ENCODE measurements around the gene EFHC2.
"Not testable (repeated sequence)": the region's sequence is repeated elsewhere in the genome, so short reads cannot be mapped to it uniquely, and the experiment has no call there.

EFHC2 gene

GRCh38 chrX:44291468-44292092 is 51.9 kb downstream of the EFHC2 start:
- DNase-seq: no peak

GRCh38 chrX:44290718-44291117 is 52.8 kb downstream of the EFHC2 start:
- no peak for DNase-seq

GRCh38 chrX:44282753-44283152 is 60.7 kb downstream of the EFHC2 start:
- DNase-seq: no peak

GRCh38 chrX:44280116-44280515 is 63.4 kb downstream of the EFHC2 start:
- DNase-seq: no peak

GRCh38 chrX:44274096-44274495 is 69.4 kb downstream of the EFHC2 start:
- DNase-seq: no peak

- DNase-seq: no peak
Observed at GRCh38 chrX:44267861-44268260, 75.6 kb downstream of the EFHC2 start.

- DNase-seq: no peak
Observed at GRCh38 chrX:44267116-44267515, 76.4 kb downstream of the EFHC2 start.

- DNase-seq: no peak
Observed at GRCh38 chrX:44265559-44265958, 77.9 kb downstream of the EFHC2 start.

- DNase-seq: no peak
Observed at GRCh38 chrX:44264936-44265335, 78.5 kb downstream of the EFHC2 start.

GRCh38 chrX:44261286-44261685 is 82.2 kb downstream of the EFHC2 start:
- no peak for DNase-seq

GRCh38 chrX:44260609-44261008 is 82.9 kb downstream of the EFHC2 start:
- no peak for DNase-seq

- DNase-seq: not testable (repeated sequence)
Observed at GRCh38 chrX:44255742-44256141, 87.7 kb downstream of the EFHC2 start.

GRCh38 chrX:44253575-44253942 is 89.9 kb downstream of the EFHC2 start:
- no peak for DNase-seq

GRCh38 chrX:44252688-44253574 is 90.5 kb downstream of the EFHC2 start:
- DNase-seq: peak; percentile 13

GRCh38 chrX:44247468-44247867 is 96.0 kb downstream of the EFHC2 start:
- DNase-seq: no peak

- no peak for DNase-seq
Observed at GRCh38 chrX:44246826-44247225, 96.6 kb downstream of the EFHC2 start.

GRCh38 chrX:44245733-44246132 is 97.7 kb downstream of the EFHC2 start:
- DNase-seq: no peak

GRCh38 chrX:44244008-44244407 is 99.5 kb downstream of the EFHC2 start:
- peak; percentile 16 for DNase-seq

GRCh38 chrX:44241546-44241945 is 101.9 kb downstream of the EFHC2 start:
- no peak for DNase-seq

GRCh38 chrX:44240036-44240435 is 103.4 kb downstream of the EFHC2 start:
- no peak for DNase-seq

GRCh38 chrX:44239036-44239435 is 104.4 kb downstream of the EFHC2 start:
- no peak for DNase-seq

- DNase-seq: no peak
Observed at GRCh38 chrX:44235534-44235933, 107.9 kb downstream of the EFHC2 start.

GRCh38 chrX:44234541-44234940 is 108.9 kb downstream of the EFHC2 start:
- DNase-seq: no peak

GRCh38 chrX:44234116-44234515 is 109.4 kb downstream of the EFHC2 start:
- DNase-seq: no peak

GRCh38 chrX:44232081-44232480 is 111.4 kb downstream of the EFHC2 start:
- DNase-seq: no peak
